SHP77 treated with DMSO at 0.1 percent for 48 hours (cell line): ENCODE results near the gene NR3C1.

Experiments used
- DNase-seq: peaks from one replicate; lab custom pipeline; 2025; lab: John Stamatoyannopoulos, UW

NR3C1 gene

GRCh38 chr5:143398451-143399237 lies 4.8 kb downstream of the NR3C1 start:
- DNase-seq, result peak; percentile 53

DNA sequence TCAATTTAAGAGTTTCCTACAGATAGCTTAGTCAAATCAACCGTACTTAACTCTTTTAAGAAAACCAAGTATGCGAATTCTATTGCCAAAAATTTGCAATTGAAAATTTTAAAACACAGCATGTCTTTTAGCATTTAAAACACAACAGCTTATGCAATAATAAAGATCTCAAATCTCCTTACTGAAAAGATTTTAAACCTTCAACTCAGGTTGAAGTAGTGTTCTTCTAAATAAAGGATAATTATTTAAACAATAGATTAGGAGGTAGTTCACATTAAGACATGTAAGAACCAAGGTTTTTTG lies 5.5 kb downstream of the NR3C1 start:
- DNase-seq, result no peak

DNA sequence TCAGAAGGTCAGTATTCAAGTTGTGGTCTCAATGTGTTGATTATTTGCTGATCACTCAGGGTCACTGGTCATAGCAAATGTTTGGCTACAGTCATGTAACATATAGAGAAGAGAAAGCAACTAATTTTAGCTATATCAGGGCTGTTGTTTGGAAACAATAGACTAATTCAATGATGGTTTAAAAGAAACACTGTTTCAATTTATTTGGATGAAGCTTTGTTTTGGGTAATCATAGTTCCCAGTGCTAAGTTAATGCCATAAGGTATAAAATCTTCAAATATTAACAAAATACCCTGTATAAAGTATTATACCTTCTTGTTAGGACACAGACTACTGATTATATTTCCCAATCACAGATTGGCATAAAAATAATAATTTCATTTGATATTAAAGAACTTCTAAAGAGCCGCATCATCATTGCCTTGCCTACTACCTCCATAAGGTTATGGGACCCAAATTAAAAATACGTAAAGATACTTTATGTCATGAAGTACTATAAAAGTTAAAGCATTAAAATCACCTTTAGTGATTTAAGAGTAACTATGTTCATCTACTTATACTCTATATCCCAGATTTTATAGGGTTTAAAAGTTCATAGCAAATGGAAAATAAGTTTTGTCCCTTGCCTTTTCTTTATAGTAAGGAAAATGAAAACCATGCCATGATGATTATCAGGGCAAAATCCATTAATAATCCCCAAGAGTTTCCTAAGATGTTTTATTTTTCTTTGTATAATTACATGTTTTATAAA lies 6.0 kb downstream of the NR3C1 start:
- DNase-seq, result peak; percentile 66

GRCh38 chr5:143396353-143396940 lies 7.0 kb downstream of the NR3C1 start:
- peak; percentile 51 for DNase-seq

- peak; percentile 41 for DNase-seq
Observed at GRCh38 chr5:143395638-143396352, 7.7 kb downstream of the NR3C1 start.

- no peak for DNase-seq
Observed at GRCh38 chr5:143393524-143393923, 10.0 kb downstream of the NR3C1 start.

GRCh38 chr5:143390941-143391340 lies 12.5 kb downstream of the NR3C1 start:
- DNase-seq, result no peak

GRCh38 chr5:143390258-143390657 lies 13.2 kb downstream of the NR3C1 start:
- DNase-seq, result no peak

- no peak for DNase-seq
Observed at GRCh38 chr5:143386725-143387124, 16.8 kb downstream of the NR3C1 start.

DNA sequence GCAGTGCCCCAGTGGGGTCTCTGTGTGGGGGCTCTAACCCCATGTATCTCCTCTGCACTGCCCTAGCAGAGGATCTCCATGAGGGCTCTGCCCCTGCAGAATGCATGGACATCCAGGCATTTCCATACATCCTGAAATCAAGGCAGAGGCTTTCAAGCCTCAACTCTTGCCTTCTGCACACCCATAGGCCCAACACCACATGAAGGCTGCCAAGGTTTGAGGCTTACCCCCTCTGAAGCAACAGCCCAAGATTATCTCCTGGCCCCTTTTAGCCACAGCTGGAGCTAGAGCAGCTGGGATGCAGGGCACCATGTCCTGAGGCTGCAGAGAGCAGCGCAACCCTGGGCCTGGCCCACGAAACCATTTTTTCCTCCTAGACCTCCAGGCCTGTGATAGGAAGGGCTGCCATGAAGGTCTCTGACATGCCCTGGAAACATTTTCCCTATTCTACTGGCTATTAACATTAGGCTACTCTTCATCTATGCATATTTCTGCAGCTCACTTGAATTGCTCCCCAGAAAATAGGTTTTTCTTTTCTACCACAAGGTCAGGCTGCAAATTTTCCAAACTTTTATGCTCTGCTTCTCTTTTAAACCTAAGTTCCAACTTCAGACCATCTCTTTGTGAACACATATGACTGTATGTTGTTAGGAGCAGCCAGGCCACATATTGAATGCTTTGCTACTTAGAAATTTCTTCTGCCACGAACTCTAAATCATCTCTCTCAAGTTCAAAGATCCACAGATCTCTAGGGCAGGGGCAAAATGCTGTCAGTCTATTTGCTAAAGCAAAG lies 18.4 kb downstream of the NR3C1 start:
- no peak for DNase-seq

DNA sequence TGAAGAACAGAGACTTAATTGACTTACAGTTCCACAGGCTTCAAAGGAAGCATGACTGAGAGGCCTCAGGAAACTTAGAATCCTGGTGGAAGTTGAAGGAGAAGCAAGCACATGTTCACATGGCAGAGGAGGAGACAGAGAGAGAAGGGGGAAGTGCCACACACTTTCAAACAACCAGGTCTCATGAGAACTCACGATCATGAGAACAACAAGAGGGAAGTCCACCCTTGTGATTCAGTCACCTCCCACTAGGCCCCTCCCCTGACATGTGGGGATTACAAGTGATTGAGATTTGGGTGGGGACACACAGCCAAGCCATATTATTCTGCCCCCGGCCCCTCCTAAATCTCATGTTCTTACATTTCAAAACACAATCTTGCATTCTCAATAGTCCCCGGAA lies 19.5 kb downstream of the NR3C1 start:
- no peak for DNase-seq

DNA sequence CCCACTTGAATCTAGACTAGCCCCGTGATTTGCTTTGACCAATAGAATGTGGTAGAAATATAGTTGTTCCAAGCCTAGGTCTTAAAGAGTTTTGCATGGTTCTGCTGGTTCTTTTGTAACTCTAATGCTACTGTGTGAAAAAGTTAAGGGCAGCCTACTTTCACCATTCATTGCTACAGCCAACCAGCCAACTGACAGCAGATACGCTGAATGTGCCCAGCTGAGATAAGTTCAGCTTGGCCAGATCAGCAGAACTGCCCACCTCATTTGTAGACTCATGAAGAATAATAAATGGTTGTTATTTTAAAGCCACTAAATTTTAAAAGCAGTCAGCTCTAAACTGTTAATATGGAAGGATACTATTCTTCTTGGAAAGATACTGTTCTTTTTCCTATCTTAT lies 23.9 kb downstream of the NR3C1 start:
- DNase-seq, result no peak

- no peak for DNase-seq
Observed at GRCh38 chr5:143376911-143377813, 26.3 kb downstream of the NR3C1 start.

GRCh38 chr5:143376195-143376779 lies 27.2 kb downstream of the NR3C1 start:
- no peak for DNase-seq

DNA sequence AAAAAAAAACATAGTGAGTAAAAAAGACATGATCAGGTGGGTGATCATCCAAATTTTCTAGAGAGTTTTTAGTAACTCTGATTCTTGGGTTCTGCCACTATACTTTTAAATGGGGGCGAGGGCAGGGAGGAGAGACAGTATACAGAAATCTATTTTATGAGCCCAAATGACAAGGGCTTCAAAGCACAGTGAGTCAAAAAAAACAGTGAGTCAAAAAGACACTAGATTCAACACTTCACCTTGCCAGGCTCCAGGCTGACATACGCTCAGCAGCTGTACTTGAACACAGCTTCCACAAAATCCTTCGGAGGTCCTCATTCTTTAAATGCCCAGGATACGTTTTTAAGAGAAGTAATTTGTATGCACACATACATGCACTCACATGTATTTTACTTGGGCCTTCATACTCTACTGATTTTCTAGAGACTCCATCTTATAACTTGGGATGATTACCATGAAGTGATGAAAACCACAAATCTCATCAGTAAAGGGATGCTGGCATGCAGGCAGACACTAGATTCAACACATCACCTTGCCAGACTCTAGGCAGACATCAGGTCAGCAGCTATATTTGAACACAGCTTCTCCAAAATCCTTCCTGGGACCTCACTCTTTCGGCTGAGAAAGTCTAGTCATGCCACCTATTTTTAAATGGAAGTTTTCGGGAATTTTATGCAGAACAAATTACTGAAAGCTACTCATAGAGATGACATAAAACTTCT lies 28.8 kb downstream of the NR3C1 start:
- DNase-seq, result no peak

DNA sequence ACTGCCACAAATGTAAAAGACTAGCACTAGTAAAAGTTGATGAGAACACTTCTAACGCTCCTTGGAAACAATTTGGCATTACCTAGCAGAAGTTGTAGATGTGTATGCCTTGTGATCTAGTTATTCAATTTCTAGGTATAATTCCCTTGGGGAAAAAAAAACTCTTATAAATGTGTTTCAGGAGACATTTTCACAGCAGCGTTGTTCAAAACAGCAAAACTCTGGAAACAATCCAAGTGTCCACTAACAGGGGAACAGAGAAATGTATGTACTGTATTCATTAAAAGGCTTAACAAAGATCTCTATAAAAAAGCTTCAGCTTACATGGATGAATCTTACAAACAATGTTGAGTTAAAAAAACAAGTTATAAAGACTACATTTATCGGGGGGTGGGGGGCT lies 30.4 kb downstream of the NR3C1 start:
- DNase-seq, result no peak

- DNase-seq, result no peak
Observed at GRCh38 chr5:143372187-143372829, 31.2 kb downstream of the NR3C1 start.

- no peak for DNase-seq
Observed at GRCh38 chr5:143370440-143370839, 33.0 kb downstream of the NR3C1 start.

GRCh38 chr5:143364061-143364460 lies 39.4 kb downstream of the NR3C1 start:
- no peak for DNase-seq
